Measurements from ENCODE around the gene IRF7.

DNA sequence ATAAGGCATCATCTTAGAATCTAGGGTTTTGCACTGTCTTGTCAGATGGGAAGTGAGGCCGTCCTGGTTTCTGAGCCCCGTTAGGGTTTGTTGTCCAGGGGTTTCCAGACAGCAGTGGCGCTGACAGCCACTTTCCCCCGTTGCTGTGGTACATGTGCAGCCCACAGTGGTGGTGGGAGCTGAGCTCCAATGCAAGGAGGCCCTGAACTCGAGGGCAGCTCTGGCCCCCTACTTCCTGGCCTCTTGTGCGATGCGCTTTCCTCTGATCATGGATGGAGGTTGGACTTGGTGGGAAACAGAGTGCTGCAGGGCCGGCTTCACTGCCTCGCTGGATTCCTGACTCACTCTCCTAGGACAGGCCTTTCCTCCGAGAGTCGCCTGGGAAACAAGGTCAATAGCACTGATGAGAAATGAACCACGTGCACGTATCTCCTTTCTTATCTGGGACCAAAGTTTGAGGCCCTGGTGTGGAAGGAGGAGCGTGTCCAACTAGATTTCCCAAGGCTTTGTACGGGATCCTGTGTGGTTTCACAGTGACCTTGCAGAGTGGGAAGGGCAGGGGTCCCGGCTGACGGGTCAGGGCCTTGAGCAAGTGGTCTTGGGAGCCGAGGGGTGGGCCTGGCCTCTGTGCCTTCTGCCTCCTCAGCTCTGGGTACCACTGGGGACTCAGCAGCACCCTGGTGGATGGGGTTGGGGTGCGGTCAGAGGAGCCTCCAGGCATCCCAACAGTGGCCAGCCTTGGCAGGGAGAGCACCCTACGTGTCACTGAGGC is 35.7 kb downstream of the IRF7 start:
- TF ChIP-seq CEBPB (IDR thresholded peaks at IDR 0.05) (no peak), NFIC (IDR thresholded peaks at IDR 0.05) (no peak)
